GM18517 (cell line): ENCODE measurements around the gene POPDC3.
"Not testable (repeated sequence)": the region's sequence is repeated elsewhere in the genome, so short reads cannot be mapped to it uniquely, and the experiment has no call there.

Source experiments
- ATAC-seq: cut with Tn5 transposase; IDR thresholded peaks from one replicate; pipeline ENCODE4 v1.9.1; 2021; ENCODE audit warnings: mild to moderate bottlenecking, moderate library complexity; ENCODE audit not compliant: unreplicated experiment

Gene POPDC3

GRCh38 chr6:105179244-105180065 lies at the start of gene POPDC3:
Gene POPDC3, minus strand, starts transcription at chr6:105180014. Its CDS starts 18,105 bp downstream, at chr6:105161909.
- ATAC-seq: no peak

DNA sequence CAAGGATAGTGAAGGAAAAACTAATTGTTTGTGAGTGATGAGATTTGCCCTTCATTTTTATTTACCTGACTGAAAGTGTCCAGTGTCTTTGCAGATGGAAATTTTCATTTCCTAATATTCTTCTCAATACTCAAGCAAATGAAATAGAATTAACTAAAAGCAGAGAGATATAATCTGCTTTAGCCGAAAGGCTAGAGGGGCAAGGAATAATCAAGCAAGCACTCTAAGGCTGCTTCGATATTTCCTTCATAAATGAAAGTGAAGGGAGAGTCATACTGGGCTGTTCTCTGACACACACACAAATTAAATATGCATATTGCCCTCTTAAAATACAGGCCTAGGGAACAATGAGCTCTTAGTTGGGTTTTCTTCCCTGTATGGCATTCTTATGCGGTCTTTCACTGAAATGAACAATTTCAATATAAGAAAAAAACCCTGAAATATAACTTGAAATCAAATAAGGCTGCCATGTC lies 47.5 kb upstream of the POPDC3 start:
- ATAC-seq: no peak

DNA sequence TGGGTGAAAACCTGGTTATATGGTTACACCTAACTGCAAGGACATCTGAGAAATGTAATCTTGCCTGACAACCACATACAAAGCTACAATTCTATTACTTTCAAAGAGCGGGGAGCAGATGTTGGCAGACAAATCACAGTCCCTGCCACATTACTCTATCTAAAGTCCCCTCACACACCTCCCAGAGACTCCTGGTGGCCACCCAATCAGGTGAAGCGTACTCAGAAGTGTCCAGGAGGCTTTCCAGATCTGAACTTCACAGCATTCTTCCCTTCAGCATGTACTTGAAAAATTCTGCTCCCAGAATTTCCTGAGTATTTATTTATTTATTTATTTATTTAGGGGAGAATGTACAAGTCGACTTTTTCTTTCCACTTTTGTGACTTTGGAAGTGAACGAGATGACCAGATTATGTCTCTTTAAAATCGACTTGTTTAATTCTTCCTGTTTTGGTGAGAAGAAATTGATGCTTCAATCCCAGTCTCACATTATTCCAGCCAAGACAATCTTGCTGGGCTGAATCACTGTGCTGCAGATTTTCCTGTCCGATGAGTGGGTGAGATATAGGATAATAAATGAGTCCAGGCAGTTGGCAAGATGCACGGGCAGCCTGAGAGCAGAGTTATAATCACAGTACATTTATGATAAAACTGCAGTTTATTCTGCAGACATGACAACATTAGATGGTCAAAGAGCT lies 46.9 kb upstream of the POPDC3 start:
- no peak for ATAC-seq

- no peak for ATAC-seq
Measured at GRCh38 chr6:105223242-105223641, 43.4 kb upstream of the POPDC3 start.

GRCh38 chr6:105221219-105221618 lies 41.4 kb upstream of the POPDC3 start:
- not testable (repeated sequence) for ATAC-seq

DNA sequence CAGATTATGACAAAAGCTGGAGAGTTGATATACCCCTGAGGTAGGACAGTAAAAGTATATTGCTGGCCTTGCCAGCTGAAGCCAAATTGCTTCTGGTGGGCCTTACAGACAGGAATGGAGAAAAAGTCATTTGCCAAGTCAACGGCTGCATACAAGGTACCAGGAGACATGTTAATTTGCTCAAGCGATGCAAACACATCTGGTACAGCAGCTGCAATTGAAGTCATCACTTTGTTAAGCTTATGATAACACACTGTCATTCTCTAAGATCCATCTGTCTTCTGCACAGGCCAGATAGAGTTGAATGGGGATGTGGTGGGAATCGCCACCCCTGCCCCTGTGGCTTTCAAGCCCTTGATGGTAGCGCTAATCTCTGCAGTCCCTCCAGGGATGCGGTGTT lies 40.4 kb upstream of the POPDC3 start:
- no peak for ATAC-seq

- not testable (repeated sequence) for ATAC-seq
Measured at GRCh38 chr6:105219218-105219617, 39.4 kb upstream of the POPDC3 start.

DNA sequence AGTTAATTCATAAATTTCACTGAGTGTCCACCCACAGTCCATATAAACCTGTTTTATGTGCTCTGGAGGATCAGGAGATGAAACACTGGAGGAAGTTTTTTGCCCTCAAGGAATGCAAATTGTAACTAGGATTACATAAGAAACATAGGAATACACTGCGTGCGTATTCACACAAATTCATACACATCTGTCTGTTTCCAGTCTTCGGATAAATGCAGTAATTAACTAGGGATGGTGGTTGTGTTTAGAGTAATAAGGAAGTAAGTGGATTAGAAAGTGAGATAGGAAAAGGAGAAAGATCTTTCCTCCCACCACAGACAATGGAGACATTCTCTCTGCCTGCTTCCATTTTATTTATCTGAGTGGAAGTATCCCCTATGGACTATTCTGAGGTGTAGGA lies 35.7 kb upstream of the POPDC3 start:
- no peak for ATAC-seq

DNA sequence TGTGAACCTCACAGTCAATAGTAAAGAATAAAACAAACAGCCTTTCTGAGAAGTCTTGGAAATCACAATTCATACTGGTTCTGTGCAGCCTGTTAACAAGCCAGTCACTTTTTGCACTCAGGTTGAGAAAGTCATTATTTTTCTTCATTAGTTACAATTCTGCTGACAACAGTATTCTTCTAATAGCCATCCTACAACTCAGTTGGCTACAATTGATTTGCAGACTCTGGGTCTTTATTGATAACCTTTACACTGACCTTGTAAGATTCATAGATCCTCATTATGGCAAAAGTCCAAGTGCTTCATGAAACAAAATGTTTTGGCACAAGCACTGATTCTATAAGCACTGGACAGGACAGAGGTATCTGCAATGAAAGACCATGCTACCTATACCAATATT lies 34.9 kb upstream of the POPDC3 start:
- no peak for ATAC-seq

GRCh38 chr6:105213272-105213671 lies 33.5 kb upstream of the POPDC3 start:
- no peak for ATAC-seq

GRCh38 chr6:105212587-105212986 lies 32.8 kb upstream of the POPDC3 start:
- ATAC-seq: peak; percentile 55

- no peak for ATAC-seq
Measured at GRCh38 chr6:105211831-105212230, 32.0 kb upstream of the POPDC3 start.

DNA sequence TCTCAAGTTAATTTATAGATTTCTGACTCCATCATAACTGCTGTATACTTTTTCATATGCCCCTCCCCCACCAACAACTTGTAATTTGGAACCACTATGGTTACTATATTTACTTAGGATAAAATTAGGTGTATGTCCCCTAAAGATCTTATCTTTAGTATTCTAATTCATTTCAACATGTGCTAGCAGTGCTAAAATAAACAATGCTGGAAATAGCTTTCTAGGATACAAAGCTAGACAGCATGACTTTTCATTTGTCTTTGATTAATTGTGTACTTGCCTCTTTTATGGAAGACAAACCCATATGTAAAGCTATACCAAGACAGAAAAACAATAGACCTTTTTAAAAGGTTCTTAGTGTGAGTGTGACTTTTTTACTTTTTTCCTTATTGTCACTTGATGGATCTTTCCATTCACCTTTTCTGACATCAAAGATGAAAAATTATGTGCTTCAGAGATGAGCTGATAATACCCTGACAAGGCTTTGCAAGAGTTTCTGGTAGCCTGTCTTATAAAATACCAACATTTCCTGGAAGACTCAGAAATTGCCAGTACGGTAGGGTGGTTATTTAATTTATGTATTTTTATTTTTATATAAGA lies 31.2 kb upstream of the POPDC3 start:
- no peak for ATAC-seq

GRCh38 chr6:105209950-105210706 lies 30.3 kb upstream of the POPDC3 start:
- no peak for ATAC-seq

DNA sequence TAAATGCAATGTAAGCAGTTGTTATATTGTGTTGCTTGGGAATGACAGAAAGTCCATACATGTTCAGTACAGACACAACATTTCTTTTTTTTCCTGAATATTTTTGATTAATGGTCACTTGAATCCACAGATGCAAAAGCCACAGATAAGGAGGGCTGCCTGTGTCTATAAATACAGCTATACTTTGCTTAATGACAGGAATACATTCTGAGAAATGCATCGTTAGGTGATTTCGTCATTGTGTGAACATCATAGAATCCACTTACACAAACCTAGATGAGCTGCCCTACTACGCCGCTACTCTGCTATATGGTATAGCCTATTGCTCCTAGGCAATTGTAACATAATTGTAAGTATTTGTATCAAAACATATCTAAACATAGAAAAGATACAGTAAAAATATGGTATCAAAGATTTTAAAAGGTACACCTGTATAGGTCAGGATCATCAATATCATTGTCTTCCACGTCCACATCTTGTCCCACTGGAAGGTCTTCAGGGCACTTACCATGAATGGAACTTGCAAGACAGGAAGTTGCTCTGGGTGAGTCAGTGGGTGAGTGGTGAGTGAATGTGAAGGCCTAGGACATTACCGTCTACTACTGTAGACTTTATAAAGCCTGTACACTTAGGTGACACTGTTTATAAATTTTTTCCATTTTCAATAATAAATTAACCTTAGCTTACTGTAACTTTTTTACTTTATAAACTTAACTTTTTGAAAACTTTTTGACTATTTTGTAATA lies 27.9 kb upstream of the POPDC3 start:
- ATAC-seq: no peak

- no peak for ATAC-seq
Measured at GRCh38 chr6:105204768-105205167, 25.0 kb upstream of the POPDC3 start.

- ATAC-seq: no peak
Measured at GRCh38 chr6:105204331-105204730, 24.5 kb upstream of the POPDC3 start.

DNA sequence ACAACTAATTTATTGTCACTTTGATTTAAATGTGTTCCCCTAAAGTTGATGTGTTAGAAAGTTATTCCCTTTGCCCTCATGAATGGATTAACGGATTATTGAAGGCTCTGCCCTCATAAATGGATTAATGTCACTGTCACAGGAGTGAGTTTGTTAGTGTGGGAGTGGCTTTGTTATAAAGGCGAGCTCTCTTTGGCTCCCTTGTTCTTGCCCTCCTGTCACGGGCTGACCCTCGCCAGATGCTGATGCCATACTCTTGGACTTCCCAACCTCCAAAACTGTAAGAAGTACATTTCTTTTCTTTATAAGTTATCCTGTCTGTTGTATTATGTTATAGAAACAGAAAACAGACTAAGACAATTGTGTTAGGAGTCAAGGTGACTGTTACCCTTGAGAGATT lies 22.7 kb upstream of the POPDC3 start:
- ATAC-seq: no peak

DNA sequence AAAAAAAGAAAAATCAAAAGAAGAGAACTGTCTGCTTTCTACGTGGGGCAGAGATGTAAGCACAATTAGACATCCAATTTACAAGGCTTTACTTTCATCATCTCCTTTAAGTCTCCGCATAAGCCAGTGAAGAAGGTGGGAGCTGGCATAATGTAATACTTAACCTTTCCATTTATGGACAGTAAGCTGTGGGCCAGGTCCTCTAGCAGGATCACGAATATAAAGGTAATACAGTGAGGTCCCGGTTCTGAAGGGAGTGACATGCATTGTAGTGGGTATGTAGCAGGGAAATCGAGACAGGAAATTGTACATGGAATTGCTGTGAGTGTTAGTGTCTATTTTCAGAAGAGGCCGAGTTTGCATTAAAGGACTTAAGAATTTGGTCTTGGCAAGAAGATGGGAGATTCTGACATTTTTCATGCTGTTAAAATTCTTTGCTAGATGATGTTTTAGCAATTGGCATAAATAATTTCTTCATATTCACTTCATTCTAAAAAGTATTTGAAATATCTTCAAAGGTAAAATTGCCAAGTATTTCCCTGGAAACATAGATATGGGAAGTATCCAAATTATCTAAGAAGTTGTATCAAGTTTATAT lies 20.4 kb upstream of the POPDC3 start:
- no peak for ATAC-seq

DNA sequence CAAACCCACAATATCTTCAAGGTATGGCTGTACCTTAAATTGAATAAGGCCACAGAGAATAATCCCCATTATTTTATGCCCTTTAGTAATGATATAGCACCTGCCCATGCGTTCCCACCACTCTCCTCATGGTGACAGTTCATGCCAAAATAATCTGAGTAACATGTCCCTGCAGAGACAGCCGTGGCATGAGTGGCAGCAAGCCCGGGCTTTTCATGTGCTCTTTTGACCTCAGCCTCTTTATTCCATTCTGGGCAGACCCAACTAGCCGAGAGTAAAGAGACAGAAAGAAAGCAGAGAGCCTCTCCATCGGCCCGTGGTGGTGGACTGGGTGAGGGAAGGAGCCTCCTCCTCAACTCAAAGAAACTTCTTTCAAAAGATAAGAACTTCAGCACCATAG lies 19.9 kb upstream of the POPDC3 start:
- no peak for ATAC-seq
